Measurements from ENCODE around the gene KCNMA1. TPM values are rescaled to one million over a fixed set of nuclear protein-coding genes. Genes with fewer than 3 reads are reported as not detected.

The KCNMA1 gene
- total and polyA plus RNA-seq, 9 of the 15 experiments (the other 6 are each of a cell fraction or from before 2014, with no cell fraction given): 0.01 to 0.95 (median 0.15) TPM; not detected in 4

- CTCF ChIA-PET (ENCODE audit: low intra/inter-chr PET ratio): interaction anchor here (0.7 kb wide), 1 partner anchor 78 kb away, joined by 4 read pairs; no protein-coding TSS in a partner anchor
- Histone ChIP-seq H3K27me3 (ENCODE audit: control insufficient read depth in 2 of 2, insufficient read depth in 2 of 2, low read length in 2 of 2) (peaks cover 7% of the 10 kb centered on the region in 2 experiments; a peak in 3 of 5 replicates), H3K27ac (ENCODE audit: extremely low read depth, low read depth, low read length) (no peak overlapping the region), H3K9ac (ENCODE audit: insufficient read depth in 1 of 2, low read depth in 2 of 2, low read length in 2 of 2) (no peak overlapping the region), H3K9me1 (ENCODE audit: control insufficient read depth, insufficient read depth, low read length) (no peaks in the 10 kb centered on the region), H3K4me3 (no peak overlapping the region), H4K20me1 (replicated peaks; ENCODE audit: control insufficient read depth, insufficient read depth, low read length) (no peaks in the 10 kb centered on the region), H3K9me3 (replicated peaks; ENCODE audit: control insufficient read depth, insufficient read depth, low read depth, low read length) (no peaks in the 10 kb centered on the region), H3K4me1 (replicated peaks in 1 of 2; ENCODE audit: control insufficient read depth in 2 of 2, insufficient read depth in 2 of 2, low read length in 2 of 2) (no peaks in the 10 kb centered on the region), H3K36me3 (ENCODE audit: control insufficient read depth, insufficient read depth, low read length) (no peaks in the 10 kb centered on the region), H3K4me2 (ENCODE audit: insufficient read depth, low read length) (no peak overlapping the region), H3K79me2 (ENCODE audit: control insufficient read depth, insufficient read depth, low read length) (no peaks in the 10 kb centered on the region), H2AFZ (ENCODE audit: low read depth, low read length) (no peak overlapping the region)
- no TSS peak for BruUV-seq (replicated peaks)
- in situ Hi-C loops (cut with MboI): no loop called here
- ATAC-seq: no peak
- TF ChIP-seq ZKSCAN1 (IDR thresholded peaks at IDR 0.05; ENCODE audit: low read depth, low read length): no peak
- no peak for TF ChIP-seq ZNF668 (CRISPR knock-in tag; IDR thresholded peaks at IDR 0.05)
- TF ChIP-seq POLR2AphosphoS2 (IDR thresholded peaks at IDR 0.05; ENCODE audit: low read length): no peak
- TF ChIP-seq ZNF717 (CRISPR knock-in tag; IDR thresholded peaks at IDR 0.05): no peak
- no peak for TF ChIP-seq C11orf30 (IDR thresholded peaks at IDR 0.05; ENCODE audit: low read depth)
- TF ChIP-seq RFX5 (IDR thresholded peaks at IDR 0.05; ENCODE audit: low read depth, low read length): no peak
- intact Hi-C loops (cut with micrococcal nuclease): no loop called here
- 0% methylated on average over 2 of the region's 2 CpGs for WGBS (ENCODE audit: insufficient coverage, low coverage, missing lambda C conversion rate)
- no peak for FAIRE-seq
- POLR2A ChIA-PET: no interaction called here
- no peak for DNase-seq (ENCODE audit: extremely low read depth in 1 of 4, low spot score in 3 of 4)
These were observed 444.6 kb downstream of the KCNMA1 start for GRCh38 chr10:77193001-77193400.

- FAIRE-seq: no peak
- peaks cover 2 to 3% of the 10 kb centered on the region in 2 experiments; a peak in 3 of 5 replicates for H3K27me3 ChIP-seq (ENCODE audit: control insufficient read depth in 2 of 2, insufficient read depth in 2 of 2, low read length in 2 of 2)
- no peak overlapping the region for H3K27ac ChIP-seq (ENCODE audit: extremely low read depth, low read depth, low read length)
- H3K9me1 ChIP-seq (ENCODE audit: control insufficient read depth, insufficient read depth, low read length): no peaks in the 10 kb centered on the region
- TF ChIP-seq ZNF316 (IDR thresholded peaks at IDR 0.05): peak; percentile 45; the same call in 1 of the 2 replicates
- no peak for TF ChIP-seq BCOR (IDR thresholded peaks at IDR 0.05)
- H4K20me1 ChIP-seq (replicated peaks; ENCODE audit: control insufficient read depth, insufficient read depth, low read length): no peaks in the 10 kb centered on the region
- no peaks in the 10 kb centered on the region for H3K36me3 ChIP-seq (ENCODE audit: control insufficient read depth, insufficient read depth, low read length)
- no peak overlapping the region for H2AFZ ChIP-seq (ENCODE audit: low read depth, low read length)
- H3K4me1 ChIP-seq (replicated peaks in 1 of 2; ENCODE audit: control insufficient read depth in 2 of 2, insufficient read depth in 2 of 2, low read length in 2 of 2): no peaks in the 10 kb centered on the region
- no peaks in the 10 kb centered on the region for H3K9me3 ChIP-seq (replicated peaks; ENCODE audit: control insufficient read depth, insufficient read depth, low read depth, low read length)
- no peak overlapping the region for H3K4me3 ChIP-seq
- ChIA-PET CTCF (ENCODE audit: low intra/inter-chr PET ratio) (no interaction called here), POLR2A (no interaction called here)
- ATAC-seq: no peak
- no peak overlapping the region for H3K9ac ChIP-seq (ENCODE audit: insufficient read depth in 1 of 2, low read depth in 2 of 2, low read length in 2 of 2)
- H3K79me2 ChIP-seq (ENCODE audit: control insufficient read depth, insufficient read depth, low read length): no peaks in the 10 kb centered on the region
- in situ Hi-C loops (cut with MboI): no loop called here
- no peak for DNase-seq (ENCODE audit: extremely low read depth in 1 of 4, low spot score in 3 of 4)
- no TSS peak for BruUV-seq (replicated peaks)
- intact Hi-C loops (cut with micrococcal nuclease): no loop called here
- WGBS (ENCODE audit: insufficient coverage, low coverage, missing lambda C conversion rate): 0% methylated on average over 3 of the region's 3 CpGs
- no peak overlapping the region for H3K4me2 ChIP-seq (ENCODE audit: insufficient read depth, low read length)
These were observed 445.2 kb downstream of the KCNMA1 start for GRCh38 chr10:77192402-77192801.
